NCI-H2107 (cell line): ENCODE measurements around the gene KY.

Experiments
- DNase-seq: peaks from one replicate; lab custom pipeline; 2025; lab: John Stamatoyannopoulos, UW

KY gene

GRCh38 chr3:134672571-134672970 is 21.7 kb upstream of the KY start:
- DNase-seq = no peak

DNA sequence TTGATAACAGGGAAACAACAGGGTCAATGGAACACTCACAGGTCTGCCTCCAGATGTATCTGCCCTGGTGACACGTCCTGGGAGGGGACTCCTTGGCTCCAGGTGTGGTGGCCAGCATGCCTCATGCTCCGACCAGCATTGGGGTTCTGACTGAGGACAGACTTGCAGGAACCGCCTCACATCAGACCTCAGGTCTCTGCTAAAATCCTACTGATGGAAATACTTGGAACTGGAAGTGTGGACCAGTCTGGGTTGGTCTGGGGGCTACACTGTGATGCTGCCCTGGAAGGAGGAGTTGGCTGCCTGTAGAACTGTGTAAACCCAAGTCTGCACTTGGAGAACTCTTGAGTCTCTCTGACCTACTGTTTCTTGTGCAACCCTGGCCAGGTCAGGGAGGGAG is 17.1 kb upstream of the KY start:
- no peak for DNase-seq

GRCh38 chr3:134667406-134667805 is 16.6 kb upstream of the KY start:
- no peak for DNase-seq

GRCh38 chr3:134666885-134667284 is 16.1 kb upstream of the KY start:
- DNase-seq = no peak

GRCh38 chr3:134666466-134666865 is 15.6 kb upstream of the KY start:
- DNase-seq = no peak

DNA sequence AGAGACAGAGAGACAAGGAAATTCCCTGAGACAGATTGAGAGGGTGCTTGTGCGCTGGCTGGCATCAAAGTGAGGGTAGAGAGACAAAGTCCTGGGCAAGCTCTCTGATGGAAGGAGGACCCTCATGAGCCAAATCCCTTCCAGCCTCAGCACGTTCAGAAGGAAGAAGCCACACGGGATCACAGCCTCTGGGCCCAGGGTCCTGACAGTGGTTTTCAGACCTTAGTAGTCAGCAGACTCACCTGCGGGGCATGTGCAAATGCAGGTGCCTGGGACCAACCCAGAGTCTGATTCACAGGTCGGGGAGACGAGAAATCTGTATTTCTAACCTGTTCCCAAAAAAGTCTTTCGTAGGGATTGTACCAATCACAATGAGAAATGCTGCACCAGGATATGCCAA is 15.2 kb upstream of the KY start:
- no peak for DNase-seq

GRCh38 chr3:134665243-134665642 is 14.4 kb upstream of the KY start:
- DNase-seq = no peak

DNA sequence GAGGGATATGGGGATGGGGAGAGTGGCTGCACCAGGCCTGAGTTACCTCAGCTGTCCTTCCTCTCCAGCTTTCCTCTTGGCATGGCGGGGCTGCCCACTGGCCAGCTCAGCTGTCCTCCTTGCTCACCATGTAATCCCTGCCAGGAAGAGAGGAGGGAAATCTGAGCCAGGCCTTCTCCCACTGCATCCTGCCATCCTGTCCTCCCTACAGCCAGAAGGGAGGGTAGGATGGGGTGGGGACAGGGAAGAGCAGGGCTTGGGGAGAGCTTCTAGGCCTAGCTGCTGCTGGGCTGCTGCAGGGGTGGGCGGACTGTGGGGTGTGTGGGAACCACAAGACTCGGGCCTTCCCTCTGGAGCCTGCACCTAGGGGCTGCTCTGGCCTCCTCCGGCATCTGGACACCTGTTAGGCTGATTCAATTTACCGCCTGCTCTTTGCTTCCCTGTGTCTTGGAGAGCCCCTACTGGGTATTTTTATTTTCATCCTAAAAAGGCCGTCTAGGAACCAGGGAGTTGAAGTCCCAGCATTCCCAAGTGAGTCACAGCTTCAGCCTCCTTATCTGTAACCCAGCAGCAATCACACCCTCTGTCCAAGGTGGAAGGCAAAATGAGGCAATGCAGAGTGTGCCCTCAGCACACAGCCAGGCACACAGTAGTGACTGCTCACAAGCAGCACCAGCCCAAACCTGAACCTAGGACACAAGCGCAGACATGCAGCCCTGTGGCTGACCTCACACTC is 13.1 kb upstream of the KY start:
- DNase-seq = no peak

- no peak for DNase-seq
Observed at GRCh38 chr3:134660046-134660441, 9.2 kb upstream of the KY start.

- no peak for DNase-seq
Observed at GRCh38 chr3:134659391-134660045, 8.7 kb upstream of the KY start.

DNA sequence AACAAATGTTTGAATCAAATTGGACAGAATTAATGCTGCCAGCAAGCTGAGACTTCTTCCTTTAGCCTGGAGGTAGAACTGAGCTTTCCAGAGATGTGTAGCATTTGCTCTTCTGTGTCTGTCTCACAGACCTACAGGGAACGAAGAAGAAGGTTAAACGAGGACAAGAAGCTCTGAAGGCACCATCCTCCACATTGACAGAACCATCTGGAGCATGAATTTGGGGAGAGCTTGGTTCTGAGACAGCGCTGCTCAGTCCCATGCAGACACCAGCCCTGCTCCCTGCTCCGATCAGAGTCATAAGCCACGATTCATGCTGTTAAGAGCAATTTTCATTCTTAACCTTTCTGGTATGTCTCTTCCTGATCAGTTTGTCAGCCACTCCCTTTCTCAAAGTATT is 7.7 kb upstream of the KY start:
- no peak for DNase-seq

DNA sequence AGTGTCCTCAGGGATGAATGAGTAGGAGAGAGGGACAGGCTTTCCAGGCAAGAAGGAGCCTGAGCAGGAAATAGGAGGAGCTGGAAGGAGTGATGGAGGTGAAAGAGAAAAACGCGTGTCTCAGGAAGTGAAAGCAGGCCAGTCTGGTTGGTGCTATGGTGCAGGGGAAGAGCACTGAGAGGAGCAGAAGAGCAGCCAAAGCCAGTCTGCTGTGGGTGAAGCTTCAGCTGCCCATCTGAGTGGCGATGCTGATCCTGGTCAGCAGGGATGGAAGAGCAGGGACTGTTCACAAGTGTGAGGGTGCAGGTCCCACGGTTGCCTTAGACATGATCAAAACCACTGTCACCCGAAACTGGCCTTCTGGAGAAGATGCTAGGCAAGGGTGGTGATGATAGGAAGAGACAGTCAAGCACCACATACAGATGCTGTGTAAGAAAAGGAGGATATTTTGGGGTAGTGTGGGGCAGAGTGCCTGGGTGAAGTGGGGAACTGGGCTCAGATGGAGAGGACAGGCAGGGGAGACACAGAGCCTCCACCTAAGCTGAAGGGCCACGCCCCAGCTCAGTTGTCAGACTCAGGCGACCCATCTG is 5.5 kb upstream of the KY start:
- no peak for DNase-seq

- no peak for DNase-seq
Observed at GRCh38 chr3:134655706-134656105, 4.9 kb upstream of the KY start.

DNA sequence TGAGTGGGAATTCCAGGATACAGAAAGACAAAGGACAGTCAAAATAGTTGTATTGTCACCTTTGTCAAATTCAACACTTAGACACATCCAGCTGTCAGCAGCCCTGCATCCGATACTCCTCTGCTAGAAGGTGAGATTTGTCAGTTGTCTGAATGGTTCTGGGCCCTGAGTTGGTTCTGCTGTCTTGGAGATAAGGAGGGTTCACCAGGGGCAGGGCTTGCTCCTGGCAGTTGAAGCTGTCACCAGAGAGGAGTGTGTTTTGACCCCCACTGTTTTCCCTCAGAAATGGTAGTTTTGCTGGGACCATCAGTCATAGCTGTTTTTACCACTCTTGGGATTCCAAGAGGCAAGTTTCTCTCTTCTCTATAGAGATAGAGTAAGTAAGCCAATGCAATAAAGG is 3.2 kb upstream of the KY start:
- DNase-seq = no peak

GRCh38 chr3:134652886-134653630 is 2.2 kb upstream of the KY start:
- no peak for DNase-seq

DNA sequence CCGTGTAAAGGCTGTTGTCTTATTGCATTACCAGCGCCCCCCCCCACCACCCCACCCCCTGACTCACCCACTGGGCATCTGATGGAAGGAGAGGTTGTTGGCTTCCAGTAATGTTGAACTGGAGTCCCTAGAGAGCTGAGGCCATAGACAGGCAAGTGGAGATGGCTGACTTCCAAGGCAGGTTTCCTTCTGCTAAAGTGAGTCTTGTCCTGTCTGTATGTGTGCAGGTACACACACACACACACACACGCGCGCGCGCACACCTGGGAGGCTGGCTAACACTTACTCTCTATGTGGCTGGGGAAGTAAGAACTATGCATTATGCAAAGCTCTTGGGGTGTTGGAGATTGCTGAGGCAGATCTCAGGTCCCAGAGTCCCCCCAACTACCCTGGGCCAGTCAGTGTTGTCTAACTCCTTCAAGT is 1.6 kb upstream of the KY start:
- peak; percentile 11 for DNase-seq

GRCh38 chr3:134651347-134652041 is 672 bp upstream of the KY start:
- no peak for DNase-seq

GRCh38 chr3:134649106-134649705 is 1.6 kb downstream of the KY start:
- no peak for DNase-seq

GRCh38 chr3:134647902-134648760 is 2.7 kb downstream of the KY start:
- DNase-seq = no peak

- DNase-seq = no peak
Observed at GRCh38 chr3:134646086-134646485, 4.7 kb downstream of the KY start.

DNA sequence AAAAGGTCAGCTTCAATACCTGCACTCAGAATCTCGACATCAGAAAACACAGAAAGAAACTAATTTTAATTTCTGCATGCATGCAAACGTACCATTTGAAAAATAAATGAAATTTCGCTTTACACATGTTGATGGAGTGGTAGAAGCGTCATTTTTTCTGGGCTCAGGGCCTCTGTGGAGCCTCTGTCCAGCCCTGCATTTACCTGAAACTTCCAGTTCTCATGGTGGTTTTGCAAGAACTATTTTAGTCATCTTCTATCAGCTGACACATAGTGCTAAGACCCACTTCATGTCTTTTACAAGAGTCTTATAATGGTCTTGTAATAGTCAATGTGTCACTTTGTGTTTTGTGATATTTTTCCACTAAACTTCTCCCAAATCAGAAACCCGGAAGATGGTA is 5.3 kb downstream of the KY start:
- DNase-seq = no peak
